Bronchial epithelial cell (primary cell): ENCODE results near the gene FHL2. TPM values are rescaled to one million over a fixed set of nuclear protein-coding genes. Genes with fewer than 3 reads are reported as not detected.

ENCODE experiments used
- DNase-seq: peaks from one replicate; pipeline ENCODE4 v3.0.0-alpha.2; 2010; ENCODE audit warnings: low read depth
- FAIRE-seq: peaks from 2 replicates; lab custom pipeline; 2011; peaks lifted over from hg19 to GRCh38; lab: Jason Lieb, UNC
- H3K27me3 ChIP-seq: 2 replicates; pipeline ENCODE4 v1.5.1; 2011; ENCODE audit warnings: low read length; ENCODE audit not compliant: control insufficient read depth, insufficient read depth
- H3K36me3 ChIP-seq: 2 replicates; pipeline ENCODE4 v1.5.1; 2011; ENCODE audit warnings: low read length; ENCODE audit not compliant: control insufficient read depth, insufficient read depth
- H3K4me3 ChIP-seq: 2 replicates; pipeline ENCODE4 v1.5.1; 2011; ENCODE audit warnings: mild to moderate bottlenecking, low read depth, low read length, control low read depth
- CTCF ChIP-seq: IDR thresholded peaks from 2 replicates; pipeline ENCODE4 v1.5.1; 2011; ENCODE audit warnings: mild to moderate bottlenecking, moderate library complexity, low read length, control low read depth, inconsistent platforms; ENCODE audit not compliant: insufficient read depth, severe bottlenecking
- total RNA-seq: library from RNA; depleted of rRNA; stranded (reverse); fragments of >200 nt; gene quantifications from 2 replicates; pipeline ENCODE4 v1.2.1, GENCODE V29; 2014

FHL2 gene
- total RNA-seq, 1 donor from 2014 or later: 76.9 TPM

DNA sequence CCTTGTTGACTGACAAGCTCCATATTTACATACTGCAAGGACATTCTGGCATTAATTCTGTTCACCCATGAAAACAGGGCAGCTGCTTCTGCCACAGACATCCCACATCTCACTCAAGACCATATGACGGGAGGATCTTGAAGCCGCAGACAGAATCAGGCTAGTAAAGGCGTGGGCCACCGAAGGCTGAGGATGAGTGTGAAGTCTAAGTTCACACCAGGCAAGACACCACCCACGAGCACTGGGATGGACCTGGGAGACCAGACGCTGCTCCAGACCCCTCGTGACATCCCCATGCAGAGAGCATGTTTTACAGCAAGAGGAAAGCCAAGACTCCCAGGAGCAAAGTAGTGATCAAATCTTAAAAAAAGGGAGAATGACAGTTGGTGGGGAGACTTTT, 3.2 kb downstream of the FHL2 start:
- DNase-seq (no peak), FAIRE-seq (no peak)
- no peak for TF ChIP-seq CTCF

DNA sequence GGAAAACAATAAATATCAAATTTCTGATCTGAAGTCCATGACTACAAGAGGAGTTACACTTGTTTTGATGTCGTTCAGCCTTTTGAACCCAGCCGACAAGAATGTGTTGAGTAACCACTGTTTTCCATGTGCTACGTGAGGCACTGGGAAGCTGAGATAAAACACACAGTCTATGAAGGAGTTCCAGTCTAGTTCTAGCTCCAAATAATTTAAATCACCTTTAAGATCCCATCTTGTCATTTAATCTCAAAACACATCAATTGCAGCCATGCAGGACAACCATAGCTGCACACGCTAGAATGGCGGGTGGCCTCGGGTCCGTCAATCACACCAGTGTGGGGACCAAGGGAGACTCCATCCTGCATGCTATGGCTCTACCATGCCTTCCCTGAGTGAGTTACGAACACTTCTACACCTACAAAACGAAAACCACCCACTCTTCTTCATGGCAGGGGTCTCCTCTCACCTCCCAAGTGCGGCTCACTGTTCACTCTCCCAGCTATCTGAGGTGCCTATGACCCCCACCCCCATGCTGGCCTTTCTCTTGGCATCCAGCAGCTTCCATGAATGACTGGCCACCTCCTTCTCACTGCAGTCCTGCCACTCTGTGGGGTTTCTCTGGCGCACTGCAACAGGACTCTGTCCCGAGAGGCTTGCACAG, 3.8 kb downstream of the FHL2 start:
- peaks cover 14% of the 10 kb centered on the region for H3K36me3 ChIP-seq
- H3K27me3 ChIP-seq: no peaks in the 10 kb centered on the region
- no peak for TF ChIP-seq CTCF
- FAIRE-seq (no peak), DNase-seq (no peak)
- H3K4me3 ChIP-seq: no peak overlapping the region

More for the DNA sequence above, 3.2 kb downstream of the FHL2 start:
- Histone ChIP-seq H3K4me3 (no peak overlapping the region), H3K36me3 (peaks cover 12% of the 10 kb centered on the region), H3K27me3 (no peaks in the 10 kb centered on the region)

- FAIRE-seq: no peak
- no peak overlapping the region for H3K4me3 ChIP-seq
- no peaks in the 10 kb centered on the region for H3K27me3 ChIP-seq
- TF ChIP-seq CTCF: no peak
- DNase-seq: no peak
- peaks cover 17% of the 10 kb centered on the region for H3K36me3 ChIP-seq
These were observed 5.3 kb downstream of the FHL2 start for GRCh38 chr2:105393373-105394055.

- DNase-seq (no peak), FAIRE-seq (no peak)
- Histone ChIP-seq H3K27me3 (no peaks in the 10 kb centered on the region), H3K36me3 (peaks cover 17% of the 10 kb centered on the region), H3K4me3 (no peak overlapping the region)
- TF ChIP-seq CTCF: no peak
These were observed 6.8 kb downstream of the FHL2 start for GRCh38 chr2:105391763-105392662.

DNA sequence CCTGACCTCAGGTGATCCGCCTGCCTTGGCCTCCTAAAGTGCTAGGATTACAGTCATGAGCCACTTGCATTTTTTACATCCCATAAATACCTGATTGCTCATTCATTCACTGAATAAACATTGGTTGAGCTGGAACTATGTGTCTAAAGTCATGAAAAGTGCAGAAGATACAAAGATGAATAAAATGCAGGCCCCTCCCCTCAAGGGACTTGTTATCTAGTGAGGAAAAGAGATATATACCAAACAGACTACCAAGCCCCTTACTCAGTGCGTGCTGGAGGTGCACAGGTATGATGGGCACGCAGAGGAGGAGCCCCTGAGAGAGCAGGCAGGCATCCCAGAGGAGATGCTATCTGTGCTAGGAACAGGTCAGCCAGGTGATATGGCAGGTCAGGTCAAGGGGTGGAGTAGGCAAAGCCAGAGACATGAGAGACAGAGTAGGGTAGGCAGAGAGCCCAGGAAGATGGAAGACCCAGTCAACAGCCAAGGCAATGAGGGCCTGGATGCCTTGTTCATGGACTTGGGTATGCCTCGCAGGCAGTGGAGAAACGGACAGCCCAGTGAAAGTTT, 7.7 kb downstream of the FHL2 start:
- no peak for FAIRE-seq
- Histone ChIP-seq H3K4me3 (no peak overlapping the region), H3K27me3 (no peaks in the 10 kb centered on the region), H3K36me3 (peaks cover 19% of the 10 kb centered on the region)
- DNase-seq: peak; percentile 69
- TF ChIP-seq CTCF: no peak
